CD4-positive, alpha-beta T cell treated with Interleukin-17A for 4 hours (primary cell): ENCODE data around the gene ALK.

ENCODE experiments used
- DNase-seq: peaks from one replicate; pipeline ENCODE4 v3.0.0-alpha.2; 2020; ENCODE audit warnings: mixed read lengths

The ALK gene

DNA sequence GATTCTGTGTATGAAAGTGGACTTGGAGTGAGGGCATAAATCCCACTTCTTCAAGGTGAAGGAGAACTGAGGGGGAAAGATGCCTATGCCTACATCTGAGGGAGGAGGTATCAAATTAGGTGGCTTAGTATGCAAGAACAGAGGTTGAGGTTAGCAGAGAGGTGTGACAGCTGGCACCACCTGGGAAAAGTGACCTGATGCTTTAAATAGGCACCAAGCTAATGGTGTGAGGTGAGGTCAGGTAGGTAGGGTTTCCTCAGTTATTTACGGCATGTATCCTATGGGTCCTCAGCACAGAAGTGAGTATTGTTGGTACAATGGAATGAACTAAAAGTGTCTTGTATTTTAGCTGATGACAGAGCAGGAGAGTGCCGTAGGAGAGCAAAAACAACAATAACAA lies 439.0 kb downstream of the ALK start:
- no peak for DNase-seq

- no peak for DNase-seq
Measured at GRCh38 chr2:29481313-29481712, 440.1 kb downstream of the ALK start.

DNA sequence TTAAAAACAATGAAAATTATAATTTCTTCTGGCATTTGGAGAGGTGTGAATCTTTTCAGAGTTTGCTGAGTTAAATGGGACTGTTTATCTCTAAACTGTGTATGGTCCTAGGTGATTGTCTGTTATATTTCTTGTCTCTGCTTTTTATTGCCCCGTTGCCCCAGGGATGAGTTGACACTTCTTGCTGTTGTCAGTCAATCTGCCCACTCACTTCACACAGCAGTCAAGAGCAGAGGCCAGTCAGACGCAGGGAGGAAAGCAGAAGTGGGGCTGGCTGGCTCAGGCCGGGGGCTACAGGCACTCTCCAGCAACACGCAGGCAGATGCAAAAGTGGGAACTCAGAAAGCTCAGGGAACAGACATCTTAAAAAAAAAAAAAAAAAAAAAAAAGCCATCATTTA lies 441.0 kb downstream of the ALK start:
- DNase-seq = no peak

- DNase-seq = no peak
Measured at GRCh38 chr2:29479401-29479800, 442.0 kb downstream of the ALK start.

DNA sequence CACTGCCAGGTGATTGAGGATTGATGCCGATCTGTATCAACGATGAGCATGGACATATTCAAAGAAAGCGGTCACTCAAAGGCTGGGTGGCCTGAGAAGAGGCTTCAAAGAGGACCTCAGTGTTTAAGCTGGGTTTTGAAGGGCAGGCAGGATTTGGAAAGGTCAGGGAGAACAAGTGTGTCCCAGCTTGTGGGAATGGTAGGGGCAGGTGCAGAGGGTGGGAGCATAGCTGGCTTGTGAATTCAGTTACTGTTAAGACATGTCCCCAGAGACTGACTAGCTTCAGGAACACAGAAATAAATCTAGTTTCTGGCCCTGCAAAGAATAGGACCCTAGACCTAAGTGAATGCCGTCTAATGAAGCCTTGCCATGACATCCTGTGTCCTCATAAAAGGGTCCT lies 442.7 kb downstream of the ALK start:
- DNase-seq = no peak

DNA sequence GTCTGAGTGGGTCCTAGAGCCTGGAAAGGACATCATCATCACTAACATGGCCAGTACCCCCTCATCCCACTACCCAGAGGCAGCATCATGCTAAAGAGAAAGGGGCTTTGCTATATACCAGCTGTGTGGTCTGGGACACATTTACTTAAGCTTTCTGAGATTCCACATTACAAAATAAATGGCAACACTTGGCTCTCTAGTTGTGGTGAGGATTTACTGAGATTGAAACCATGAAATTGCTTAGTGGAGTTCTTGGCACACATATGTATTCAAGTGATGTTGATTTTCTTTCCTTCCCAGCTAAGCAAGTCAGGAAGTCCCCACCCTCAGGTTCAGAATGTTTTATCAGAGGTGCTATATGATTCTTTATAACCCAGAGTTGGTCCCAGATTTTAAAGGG lies 444.2 kb downstream of the ALK start:
- no peak for DNase-seq

GRCh38 chr2:29475499-29475898 lies 445.9 kb downstream of the ALK start:
- DNase-seq = no peak

DNA sequence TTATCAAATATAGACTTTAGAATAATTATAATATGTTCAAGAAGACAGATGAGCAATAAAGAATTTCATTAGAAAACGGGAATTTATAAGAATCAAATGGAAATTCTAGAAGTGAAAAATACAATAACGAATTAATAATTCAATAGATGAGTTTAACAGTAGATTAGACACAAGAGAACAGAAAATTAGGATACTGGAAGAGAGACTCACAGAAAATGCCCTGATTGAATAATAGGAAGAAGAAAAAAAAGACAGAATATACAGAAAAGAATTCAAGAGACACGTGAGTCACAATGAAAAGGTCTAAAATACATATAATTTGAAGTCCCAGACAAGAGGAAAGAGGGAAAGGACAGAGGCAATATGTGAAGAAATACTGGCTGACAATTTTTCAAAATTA lies 451.4 kb downstream of the ALK start:
- DNase-seq = no peak

DNA sequence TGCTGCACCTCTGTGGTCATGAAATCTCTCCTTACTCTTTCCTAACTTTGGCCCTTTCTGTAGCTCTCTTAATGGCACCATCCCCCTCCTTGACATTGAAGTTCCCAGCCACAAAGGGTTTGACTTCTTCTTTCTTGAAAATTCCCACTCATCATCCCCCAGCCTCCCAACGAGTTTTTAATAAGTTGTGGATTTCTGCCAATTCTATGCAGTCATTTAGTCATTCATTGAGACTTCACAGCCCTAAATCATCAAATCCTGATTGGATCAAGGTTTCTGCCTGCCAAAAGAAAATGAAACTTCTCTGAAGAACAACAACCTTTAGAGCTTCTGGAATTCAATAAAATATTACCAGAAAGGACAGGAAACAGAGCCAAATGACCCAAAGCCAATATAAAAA lies 451.9 kb downstream of the ALK start:
- no peak for DNase-seq

GRCh38 chr2:29463181-29463900 lies 458.0 kb downstream of the ALK start:
- DNase-seq = no peak

DNA sequence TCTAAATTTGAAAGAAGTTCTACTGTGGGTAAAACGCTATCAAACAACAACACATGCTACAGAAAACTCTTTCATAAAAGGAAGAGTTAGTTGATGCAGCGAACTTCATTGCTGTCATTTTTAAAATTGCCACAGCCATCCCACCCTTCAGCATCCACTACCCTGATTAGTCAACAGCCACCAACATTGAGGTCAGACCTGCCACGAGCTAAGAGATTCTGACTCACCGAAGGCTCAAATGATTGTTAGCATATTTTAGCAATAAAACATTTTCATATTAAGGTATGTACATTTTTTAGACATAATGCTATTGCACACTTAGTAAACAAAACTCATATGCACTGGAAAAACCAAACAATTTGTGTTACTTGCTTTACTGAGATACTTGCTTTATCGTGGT lies 459.1 kb downstream of the ALK start:
- no peak for DNase-seq

DNA sequence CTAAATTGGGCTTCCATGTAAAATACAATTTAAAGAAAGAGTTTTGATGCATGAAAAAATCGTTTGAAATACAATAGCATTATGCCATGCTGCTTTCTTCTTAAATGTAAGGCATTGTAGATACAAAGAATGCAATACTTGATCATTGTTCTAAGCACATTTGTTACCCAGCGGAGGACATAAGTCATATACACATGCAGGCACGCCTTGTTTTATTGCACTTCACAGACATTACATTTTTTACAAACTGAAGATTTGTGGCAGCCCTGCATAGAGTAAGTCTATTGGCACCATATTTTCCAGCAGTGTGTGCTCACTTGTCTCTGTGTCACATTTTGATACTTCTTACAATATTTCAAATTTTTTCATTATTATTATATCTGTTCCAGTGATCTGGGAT lies 461.2 kb downstream of the ALK start:
- no peak for DNase-seq

DNA sequence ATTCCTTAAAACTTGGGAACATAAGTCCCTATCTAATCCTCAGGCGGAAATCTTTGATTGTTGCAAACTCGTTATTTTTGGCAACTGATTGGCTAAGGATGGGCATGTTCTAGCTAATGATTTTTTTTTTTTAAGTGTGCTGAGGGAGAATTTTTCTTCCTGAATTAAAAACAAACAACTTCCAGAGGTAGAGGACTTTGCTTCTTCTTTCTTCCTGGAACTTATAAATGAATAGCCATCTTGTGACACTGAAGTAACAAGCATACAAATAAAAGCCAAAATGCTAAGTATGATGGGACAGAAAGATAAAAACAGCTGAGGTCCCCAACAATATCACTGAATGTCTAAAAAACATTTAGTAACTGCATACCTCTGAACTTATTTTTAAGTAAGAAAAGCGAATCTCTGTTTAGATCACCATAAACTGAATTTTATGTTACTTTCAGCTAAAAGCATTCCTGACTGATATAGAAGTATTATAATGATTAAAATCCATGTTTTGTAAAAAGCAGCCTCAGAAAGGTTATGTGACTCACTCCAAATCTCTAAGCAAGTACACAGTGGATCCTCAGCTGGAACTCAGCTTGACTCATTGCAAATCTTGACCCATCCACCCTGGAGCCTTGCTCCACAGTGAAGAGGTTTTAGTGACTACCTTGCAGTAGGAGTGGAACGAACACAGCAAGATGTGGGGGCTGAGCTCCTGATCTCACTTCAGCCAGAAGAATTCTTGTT lies 461.8 kb downstream of the ALK start:
- DNase-seq = no peak

DNA sequence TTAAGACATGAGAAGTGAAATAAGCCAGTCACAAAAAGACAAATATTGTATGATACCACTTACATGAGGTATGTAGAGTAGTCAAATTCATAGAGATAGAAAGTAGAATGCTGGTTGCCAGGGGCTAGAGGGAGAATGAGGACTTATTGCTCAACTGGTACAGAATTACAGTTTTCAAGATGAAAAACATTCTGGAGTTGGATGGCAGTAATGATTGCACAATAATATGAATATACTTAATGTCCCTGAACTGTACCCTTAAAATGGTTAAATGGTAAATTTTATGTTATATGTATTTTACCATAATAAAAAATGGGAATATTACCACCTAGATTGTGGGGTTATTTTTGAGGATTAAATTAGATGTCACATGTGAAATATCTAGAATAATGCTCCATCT lies 465.0 kb downstream of the ALK start:
- no peak for DNase-seq

DNA sequence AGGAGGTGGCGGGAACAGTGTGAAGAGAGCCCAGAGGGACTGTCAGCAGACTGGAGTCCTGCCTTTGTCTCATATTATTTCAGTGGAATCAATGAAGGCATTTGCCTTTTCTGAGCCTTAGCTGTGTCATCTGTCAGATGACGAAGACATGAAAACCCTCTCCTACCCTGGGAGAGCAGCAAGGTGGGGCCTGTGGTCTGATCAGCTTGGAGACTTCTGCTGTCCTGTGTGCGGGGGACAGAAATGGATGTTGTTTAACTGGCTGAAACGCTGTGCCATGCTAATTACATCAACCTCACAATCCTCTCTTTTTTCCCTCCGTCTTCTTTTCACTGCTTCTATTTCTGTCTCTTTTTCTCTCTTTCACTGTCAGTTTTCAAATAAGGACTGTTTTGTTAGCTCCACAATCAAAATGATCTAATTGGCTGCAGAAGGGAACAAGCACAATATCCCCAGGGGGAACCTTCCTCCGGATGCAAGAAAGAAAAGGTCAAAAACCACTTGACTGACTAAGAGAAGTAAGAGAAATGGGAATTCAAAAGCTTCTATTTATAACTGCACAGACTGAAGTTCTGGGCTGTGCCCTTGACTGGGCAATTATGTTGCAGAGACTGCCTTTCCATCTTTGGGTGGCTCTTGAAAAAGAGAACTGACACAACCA lies 466.1 kb downstream of the ALK start:
- no peak for DNase-seq

DNA sequence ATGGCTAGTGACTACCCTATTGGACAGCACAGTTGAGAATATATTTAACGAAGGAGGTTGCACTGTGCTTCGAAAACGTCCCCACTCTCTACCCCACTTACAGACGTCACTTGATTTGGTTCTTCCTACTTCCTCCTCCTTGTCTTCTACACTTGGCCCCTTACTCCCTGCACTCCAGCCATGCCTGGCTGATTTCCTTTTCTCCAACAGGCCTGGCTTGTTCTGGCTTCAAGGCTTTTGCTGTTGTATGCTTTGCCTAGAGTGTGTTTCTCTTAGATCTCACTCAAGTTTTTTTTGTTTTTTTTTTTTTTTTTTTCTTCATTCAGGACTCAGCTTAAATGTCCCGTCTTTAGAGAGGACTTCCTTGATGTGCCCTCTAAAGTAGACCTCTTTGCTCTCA lies 469.4 kb downstream of the ALK start:
- DNase-seq = no peak

DNA sequence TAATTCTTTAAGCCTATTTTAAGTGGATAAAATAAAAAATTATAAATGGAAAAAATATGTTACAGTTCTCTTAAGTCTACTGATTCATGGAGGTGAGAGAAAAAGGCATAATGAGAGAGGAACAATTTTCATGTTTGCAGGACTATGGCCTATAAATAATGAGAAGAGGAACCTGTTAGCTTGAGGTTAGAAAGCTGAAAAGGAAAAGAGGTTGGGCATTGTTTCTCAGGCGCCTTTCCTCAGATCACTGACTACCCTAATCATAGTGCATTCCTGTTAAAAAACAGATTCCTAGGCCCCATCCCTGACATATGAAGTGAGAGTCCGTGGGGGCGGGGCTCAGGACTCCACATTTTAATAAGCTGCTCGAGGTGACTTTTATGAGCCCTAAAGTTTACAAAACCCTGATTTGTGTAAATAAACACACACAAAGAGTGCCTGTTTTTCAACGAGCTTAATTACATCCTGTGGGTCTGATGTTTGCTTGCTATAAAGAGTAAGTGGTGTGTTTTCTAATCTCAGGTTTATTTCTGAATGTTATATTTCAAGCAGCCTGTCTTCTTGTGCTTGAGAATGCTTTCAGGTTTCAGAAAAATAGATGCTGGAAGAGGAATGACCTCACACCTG lies 470.7 kb downstream of the ALK start:
- DNase-seq = no peak

DNA sequence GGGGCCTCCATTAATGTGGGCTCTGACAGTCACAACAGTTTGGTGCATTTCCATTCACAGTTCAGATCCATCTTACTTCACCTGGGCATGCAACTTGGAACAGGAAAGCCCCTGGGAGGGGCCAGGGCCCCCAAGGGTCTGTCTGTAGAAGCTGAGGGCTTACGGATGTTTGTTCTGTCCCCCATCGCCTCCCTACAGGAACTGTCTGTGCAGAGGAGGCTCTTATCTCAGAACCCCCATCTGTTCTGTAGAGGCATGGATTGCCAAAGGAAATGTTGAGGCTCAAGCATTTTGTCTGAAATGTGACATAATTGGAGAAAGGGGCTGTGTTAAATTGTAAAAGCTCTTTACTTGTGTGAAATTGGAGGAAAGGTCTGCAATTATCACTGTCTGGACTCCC lies 471.9 kb downstream of the ALK start:
- DNase-seq = no peak

- DNase-seq = no peak
Measured at GRCh38 chr2:29448096-29448688, 473.2 kb downstream of the ALK start.

DNA sequence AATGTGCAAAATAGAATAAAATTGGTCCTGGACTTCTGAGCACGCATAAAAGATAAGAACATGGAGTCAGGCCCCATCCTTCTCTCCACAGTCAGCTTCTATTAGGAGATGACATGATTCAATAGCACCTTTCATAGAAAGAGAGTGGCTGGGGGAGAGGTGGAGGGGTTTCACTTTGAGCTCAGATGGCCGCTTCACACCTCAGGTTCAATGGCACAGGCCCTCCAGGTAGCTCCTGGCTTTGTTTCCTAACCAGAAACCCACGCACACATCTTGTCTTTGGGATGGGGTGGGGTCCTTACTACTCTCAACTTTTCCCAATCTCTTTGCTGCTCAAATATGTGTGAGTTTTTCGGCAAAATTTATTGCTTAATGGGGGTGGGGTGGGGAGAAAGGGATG lies 473.9 kb downstream of the ALK start:
- DNase-seq = no peak

GRCh38 chr2:29446847-29447246 lies 474.5 kb downstream of the ALK start:
- DNase-seq = no peak

- DNase-seq = no peak
Measured at GRCh38 chr2:29444150-29444549, 477.2 kb downstream of the ALK start.

DNA sequence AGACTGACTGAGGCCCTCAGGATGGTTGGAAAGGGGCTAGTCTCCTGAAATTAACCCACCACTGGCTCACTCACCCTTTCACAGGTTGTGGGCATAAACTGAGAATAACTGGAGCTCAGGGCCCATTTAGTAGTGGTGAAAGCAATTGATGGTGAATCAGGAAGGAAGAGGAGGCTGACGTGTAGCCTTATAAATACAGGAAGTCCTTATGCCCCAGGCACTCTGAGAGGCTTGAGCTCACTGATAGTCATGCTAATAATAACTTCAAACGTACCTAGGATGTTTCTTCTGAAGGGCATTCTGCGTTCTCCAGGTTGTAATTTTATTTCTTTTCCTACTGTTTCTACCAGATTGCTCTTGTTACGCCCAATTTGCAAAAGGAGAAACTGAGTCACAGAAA lies 477.8 kb downstream of the ALK start:
- DNase-seq = no peak
